Peyer's patch (tissue), 4 donors: ENCODE data around the gene PVALB. TPM values are rescaled to one million over a fixed set of nuclear protein-coding genes. Genes with fewer than 3 reads are reported as not detected.
A peak's percentile ranks its signal among the peaks of the same experiment; 100 is the strongest.

Experiments
- DNase-seq, 3 donors: peaks; one replicate each; pipeline ENCODE4 v3.0.0-alpha.2; 2017 to 2019
- H3K27ac ChIP-seq, 4 donors: fragments of 200-600 bp; sonication (generic); one replicate each; pipeline ENCODE4 v1.5.1; 2016 to 2019
- H3K27me3 ChIP-seq, 2 donors: fragments of 200-600 bp; sonication (generic); one replicate each; pipeline ENCODE4 v1.5.1; 2019
- H3K36me3 ChIP-seq, 3 donors: fragments of 200-600 bp; sonication (generic); one replicate each; pipeline ENCODE4 v1.5.1; 2016 to 2019
- H3K4me1 ChIP-seq, 4 donors: fragments of 200-600 bp; sonication (generic); one replicate each; pipeline ENCODE4 v1.5.1; 2016 to 2019
- H3K4me3 ChIP-seq, 4 donors: fragments of 200-600 bp; sonication (generic); 1 replicate in 3 of 4; 2 replicates in 1 of 4; pipeline ENCODE4 v1.5.1; 2016 to 2019; ENCODE audit warnings: mild to moderate bottlenecking in 1 of 4
- H3K9me3 ChIP-seq, 4 donors: fragments of 200-600 bp; sonication (generic); one replicate each; pipeline ENCODE4 v1.5.1; 2016 to 2019; ENCODE audit warnings: mild to moderate bottlenecking in 1 of 4
- CTCF ChIP-seq, 6 experiments: fragments of 450-650 bp in 4 of 6; fragments of 200-600 bp in 2 of 6; sonication (generic) in 1 of 6; IDR thresholded peaks; one replicate each; pipeline ENCODE4 v1.5.1; 2017 to 2019; ENCODE audit warnings: antibody characterized with exemption in 6 of 6, mild to moderate bottlenecking in 3 of 6, moderate library complexity in 1 of 6
- POLR2A ChIP-seq, 2 donors: fragments of 450-650 bp; IDR thresholded peaks; one replicate each; pipeline ENCODE4 v1.5.1; 2017; ENCODE audit warnings: antibody characterized with exemption in 2 of 2, mild to moderate bottlenecking in 2 of 2, moderate library complexity in 2 of 2
- total RNA-seq, 4 donors: library from RNA; depleted of rRNA; stranded (reverse); fragments of >200 nt; gene quantifications; one replicate each; pipeline ENCODE4 v1.1.0, GENCODE V29; 2016

The PVALB gene
- total RNA-seq, 4 donors from 2014 or later, result not detected

- Histone ChIP-seq H3K4me3 (no peak overlapping the region), H3K36me3 (peaks cover 0 to 7% (median 0%) of the 10 kb centered on the region in 3 donors), H3K27me3 (no peaks in the 10 kb centered on the region), H3K9me3 (no peaks in the 10 kb centered on the region), H3K27ac (peak overlapping the region in 2 of 4 donors; percentile 35 to 55), H3K4me1 (peaks cover 0 to 25% (median 0%) of the 10 kb centered on the region in 4 donors)
- TF ChIP-seq CTCF (IDR thresholded peaks at IDR 0.05), result no peak
- no peak for TF ChIP-seq POLR2A (IDR thresholded peaks at IDR 0.05)
- DNase-seq, result peak in 1 of 3 donors; percentile 44
These were observed 54.1 kb downstream of the PVALB start for GRCh38 chr22:36762687-36763260.

GRCh38 chr22:36761553-36762240 lies 55.1 kb downstream of the PVALB start:
- Histone ChIP-seq H3K36me3 (no peaks in the 10 kb centered on the region), H3K4me1 (peaks cover 0 to 25% (median 0%) of the 10 kb centered on the region in 4 donors), H3K9me3 (no peaks in the 10 kb centered on the region), H3K4me3 (no peak overlapping the region), H3K27ac (peak overlapping the region in 2 of 4 donors; percentile 35 to 55), H3K27me3 (no peaks in the 10 kb centered on the region)
- DNase-seq, result peak in 2 of 3 donors; percentile 62 to 74
- no peak for TF ChIP-seq POLR2A (IDR thresholded peaks at IDR 0.05)
- peak in 1 of 6 experiments; percentile 3 for TF ChIP-seq CTCF (IDR thresholded peaks at IDR 0.05)

- H3K4me3 ChIP-seq, result no peak overlapping the region
- DNase-seq, result peak in 1 of 3 donors; percentile 33
- TF ChIP-seq CTCF (IDR thresholded peaks at IDR 0.05), result no peak
- no peak for TF ChIP-seq POLR2A (IDR thresholded peaks at IDR 0.05)
- H3K27ac ChIP-seq, result peak overlapping the region in 1 of 4 donors; percentile 35
- H3K9me3 ChIP-seq, result no peaks in the 10 kb centered on the region
- peaks cover 0 to 25% (median 0%) of the 10 kb centered on the region in 4 donors for H3K4me1 ChIP-seq
- no peaks in the 10 kb centered on the region for H3K36me3 ChIP-seq
- no peaks in the 10 kb centered on the region for H3K27me3 ChIP-seq
These were observed 56.0 kb downstream of the PVALB start for GRCh38 chr22:36760786-36761185.

- no peak overlapping the region for H3K27ac ChIP-seq
- no peaks in the 10 kb centered on the region for H3K9me3 ChIP-seq
- no peaks in the 10 kb centered on the region for H3K27me3 ChIP-seq
- no peaks in the 10 kb centered on the region for H3K36me3 ChIP-seq
- TF ChIP-seq CTCF (IDR thresholded peaks at IDR 0.05) (no peak), POLR2A (IDR thresholded peaks at IDR 0.05) (no peak)
- H3K4me3 ChIP-seq, result no peak overlapping the region
- DNase-seq, result peak in 1 of 3 donors; percentile 22
- peaks cover 0 to 25% (median 0%) of the 10 kb centered on the region in 4 donors for H3K4me1 ChIP-seq
These were observed 57.2 kb downstream of the PVALB start for GRCh38 chr22:36759481-36760159.

GRCh38 chr22:36758792-36759271 lies 58.0 kb downstream of the PVALB start:
- DNase-seq, result peak in 1 of 3 donors; percentile 42
- Histone ChIP-seq H3K4me1 (peaks cover 0 to 22% (median 0%) of the 10 kb centered on the region in 4 donors), H3K27me3 (no peaks in the 10 kb centered on the region), H3K27ac (no peak overlapping the region), H3K36me3 (no peaks in the 10 kb centered on the region), H3K4me3 (no peak overlapping the region), H3K9me3 (no peaks in the 10 kb centered on the region)
- TF ChIP-seq POLR2A (IDR thresholded peaks at IDR 0.05), result no peak
- TF ChIP-seq CTCF (IDR thresholded peaks at IDR 0.05), result no peak
